GM18498 (cell line): ENCODE measurements around the gene PPP1R3E.

Source experiments
- ATAC-seq: cut with Tn5 transposase; IDR thresholded peaks from one replicate; pipeline ENCODE4 v1.9.1; 2021; ENCODE audit warnings: mild to moderate bottlenecking, moderate library complexity; ENCODE audit not compliant: unreplicated experiment

The PPP1R3E gene

DNA sequence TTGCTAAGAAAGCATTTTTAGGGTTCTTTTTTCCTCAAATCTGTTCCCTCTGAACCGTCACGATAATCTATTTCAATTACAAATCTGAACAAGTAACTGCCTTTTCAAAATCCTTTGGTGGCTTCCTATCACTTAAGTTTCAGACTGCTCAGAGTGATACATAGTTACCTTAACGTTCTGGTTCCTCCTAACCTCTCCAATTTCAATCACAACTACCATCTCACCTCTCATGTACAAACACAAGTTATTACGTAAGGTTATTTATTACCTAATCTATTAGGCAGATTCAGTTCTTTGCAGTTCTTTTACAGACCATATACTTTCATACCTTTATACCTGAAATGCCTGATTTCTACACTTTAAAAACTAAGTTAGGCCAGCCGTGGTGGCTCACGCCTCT is 52.8 kb downstream of the PPP1R3E start:
- no peak for ATAC-seq

DNA sequence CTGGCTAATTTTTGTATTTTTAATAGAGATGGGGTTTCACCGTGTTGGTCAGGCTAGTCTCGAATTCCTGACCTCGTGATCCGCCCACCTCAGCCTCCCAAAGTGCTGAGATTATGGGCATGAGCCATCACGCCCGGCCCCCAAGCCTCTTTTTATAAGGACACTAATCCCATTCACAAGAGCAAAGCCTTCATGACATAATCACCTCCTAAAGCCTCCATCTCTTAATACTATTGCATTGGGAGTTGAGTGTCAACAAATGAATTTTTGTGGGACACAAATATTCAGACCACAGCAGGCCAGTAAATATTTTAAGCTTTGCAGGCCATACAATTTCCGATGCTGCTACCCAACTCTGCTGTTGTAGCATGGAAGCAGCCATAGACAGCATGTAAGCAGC is 54.1 kb downstream of the PPP1R3E start:
- no peak for ATAC-seq
